MM.1S (cell line): ENCODE measurements around the gene ADAMTS2.

Experiments used
- EZH2 ChIP-seq: fragments of 300-600 bp; sonication (generic); optimal IDR thresholded peaks from 2 replicates; pipeline ENCODE3; 2017; ENCODE audit warnings: low read depth, mild to moderate bottlenecking, antibody characterized with exemption, low read length, mixed read lengths
- EZH2phosphoT487 ChIP-seq: fragments of 300-600 bp; sonication (generic); IDR thresholded peaks from 2 replicates; pipeline ENCODE4 v1.6.1; 2018; ENCODE audit warnings: antibody characterized with exemption, low read length
- TF ChIP-seq, protein P1 (sequence below): fragments of 300-600 bp; sonication (generic); IDR thresholded peaks from 2 replicates; pipeline ENCODE4 v1.5.1; 2016; ENCODE audit warnings: antibody characterized with exemption, low read length, mixed read lengths

DNA sequence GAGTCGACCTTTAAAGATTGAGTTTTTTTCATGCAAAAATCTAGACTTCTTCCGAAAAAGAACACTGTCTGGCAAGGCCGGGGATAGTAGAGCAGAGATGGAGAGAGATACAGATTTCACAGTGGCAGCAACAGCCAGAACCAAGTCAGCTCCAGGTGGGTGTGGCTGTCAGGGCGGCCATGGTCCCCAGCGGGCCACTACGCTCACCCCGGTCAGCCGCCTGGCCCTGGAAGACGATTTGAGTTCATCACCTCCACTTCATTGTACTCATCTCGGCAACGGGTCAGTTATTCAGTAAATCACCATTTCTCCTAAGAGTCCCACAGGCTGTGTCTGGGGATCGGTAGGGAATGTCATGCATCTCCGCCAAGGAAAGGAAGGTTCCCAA lies 232.1 kb downstream of the ADAMTS2 start:
- TF ChIP-seq EZH2 (no peak), EZH2phosphoT487 (no peak)
- TF ChIP-seq, protein P1, sequence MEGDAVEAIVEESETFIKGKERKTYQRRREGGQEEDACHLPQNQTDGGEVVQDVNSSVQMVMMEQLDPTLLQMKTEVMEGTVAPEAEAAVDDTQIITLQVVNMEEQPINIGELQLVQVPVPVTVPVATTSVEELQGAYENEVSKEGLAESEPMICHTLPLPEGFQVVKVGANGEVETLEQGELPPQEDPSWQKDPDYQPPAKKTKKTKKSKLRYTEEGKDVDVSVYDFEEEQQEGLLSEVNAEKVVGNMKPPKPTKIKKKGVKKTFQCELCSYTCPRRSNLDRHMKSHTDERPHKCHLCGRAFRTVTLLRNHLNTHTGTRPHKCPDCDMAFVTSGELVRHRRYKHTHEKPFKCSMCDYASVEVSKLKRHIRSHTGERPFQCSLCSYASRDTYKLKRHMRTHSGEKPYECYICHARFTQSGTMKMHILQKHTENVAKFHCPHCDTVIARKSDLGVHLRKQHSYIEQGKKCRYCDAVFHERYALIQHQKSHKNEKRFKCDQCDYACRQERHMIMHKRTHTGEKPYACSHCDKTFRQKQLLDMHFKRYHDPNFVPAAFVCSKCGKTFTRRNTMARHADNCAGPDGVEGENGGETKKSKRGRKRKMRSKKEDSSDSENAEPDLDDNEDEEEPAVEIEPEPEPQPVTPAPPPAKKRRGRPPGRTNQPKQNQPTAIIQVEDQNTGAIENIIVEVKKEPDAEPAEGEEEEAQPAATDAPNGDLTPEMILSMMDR, result no peak
